ENCODE data around the gene TUFM.

GRCh38 chr16:28822520-28823290 is 23.4 kb downstream of the TUFM start, which contains the start of gene ATXN2L:
- TF ChIP-seq CTCF (IDR thresholded peaks at IDR 0.05), result peak; percentile 29 to 56 (median 43)
- peak; percentile 17 for TF ChIP-seq POLR2A (IDR thresholded peaks at IDR 0.05)
